CD14-positive monocyte (primary cell): ENCODE results near the gene HECW1. TPM values are rescaled to one million over a fixed set of nuclear protein-coding genes. Genes with fewer than 3 reads are reported as not detected.

Source experiments
- DNase-seq, 3 donors: peaks; one replicate each; pipeline ENCODE4 v3.0.0-alpha.2; 2011 to 2022
- H2AFZ ChIP-seq: 2 replicates; pipeline ENCODE4 v1.6.0; 2012; ENCODE audit warnings: mild to moderate bottlenecking, low read depth, low read length, inconsistent platforms; ENCODE audit not compliant: insufficient read depth, poor library complexity, severe bottlenecking
- H3K27ac ChIP-seq, 2 donors: 1 replicate in 1 of 2; 2 replicates in 1 of 2; pipeline ENCODE4 v1.5.1; 2012 to 2013; ENCODE audit warnings: low read length in 2 of 2, control low read depth in 1 of 2, inconsistent platforms in 1 of 2, low read depth in 1 of 2, mild to moderate bottlenecking in 1 of 2
- H3K27me3 ChIP-seq, 2 donors: one replicate each; pipeline versions ENCODE4 v1.6.0 to v1.6.1; 2011 to 2013; ENCODE audit warnings: low read length in 2 of 2; ENCODE audit not compliant: control insufficient read depth in 2 of 2, insufficient read depth in 2 of 2
- H3K36me3 ChIP-seq, 2 donors: replicated peaks in 1 of 2; 1 replicate in 1 of 2; 2 replicates in 1 of 2; pipeline versions ENCODE4 v1.5.1 to v1.6.1; 2012 to 2013; ENCODE audit warnings: low read length in 2 of 2, control low read depth in 1 of 2, inconsistent platforms in 1 of 2, mild to moderate bottlenecking in 1 of 2; ENCODE audit not compliant: insufficient read depth in 2 of 2, control insufficient read depth in 1 of 2
- H3K4me1 ChIP-seq, 2 donors: 1 replicate in 1 of 2; 2 replicates in 1 of 2; pipeline versions ENCODE4 v1.5.1 to v1.6.1; 2012 to 2013; ENCODE audit warnings: low read length in 2 of 2, control low read depth in 1 of 2, inconsistent platforms in 1 of 2, mild to moderate bottlenecking in 1 of 2, moderate library complexity in 1 of 2; ENCODE audit not compliant: insufficient read depth in 2 of 2, control insufficient read depth in 1 of 2
- H3K4me2 ChIP-seq: replicated peaks from 2 replicates; pipeline ENCODE3; 2012; ENCODE audit warnings: low read length, moderate library complexity, mild to moderate bottlenecking; ENCODE audit not compliant: poor library complexity, severe bottlenecking; ENCODE audit errors: extremely low read depth
- H3K4me3 ChIP-seq, 3 experiments: fragments of 200-600 bp in 1 of 3; sonication (generic) in 1 of 3; replicated peaks in 1 of 3; 1 replicate in 2 of 3; 2 replicates in 1 of 3; pipeline ENCODE4 v1.5.1; 2011 to 2013; ENCODE audit warnings: low read length in 3 of 3, mild to moderate bottlenecking in 3 of 3, control low read depth in 2 of 3, low read depth in 2 of 3, inconsistent platforms in 1 of 3, moderate library complexity in 1 of 3
- H3K79me2 ChIP-seq: 2 replicates; pipeline ENCODE4 v1.6.0; 2012; ENCODE audit warnings: mild to moderate bottlenecking, control low read depth, inconsistent platforms, low read length, moderate library complexity; ENCODE audit not compliant: insufficient read depth
- H3K9ac ChIP-seq: 2 replicates; pipeline ENCODE4 v1.6.0; 2017; ENCODE audit warnings: low read length, mild to moderate bottlenecking; ENCODE audit not compliant: insufficient read depth, poor library complexity, severe bottlenecking
- H3K9me3 ChIP-seq, 2 donors: replicated peaks in 1 of 2; 1 replicate in 1 of 2; 2 replicates in 1 of 2; pipeline versions ENCODE4 v1.5.1 to v1.6.1; 2012 to 2013; ENCODE audit warnings: low read length in 2 of 2, control low read depth in 1 of 2; ENCODE audit not compliant: control insufficient read depth in 1 of 2, insufficient read depth in 1 of 2
- H4K20me1 ChIP-seq: 2 replicates; pipeline ENCODE4 v1.6.0; 2012; ENCODE audit warnings: mild to moderate bottlenecking, low read length, control low read depth, moderate library complexity; ENCODE audit not compliant: insufficient read depth
- H3K27ac Mint-ChIP-seq, 7 donors: one replicate each; pipeline ENCODE4 v1.8.0; 2020; ENCODE audit warnings: mild to moderate bottlenecking in 7 of 7, mixed read lengths in 7 of 7, moderate library complexity in 6 of 7, inconsistent platforms in 2 of 7
- H3K27me3 Mint-ChIP-seq, 3 donors: one replicate each; pipeline ENCODE4 v1.8.0; 2021 to 2022; ENCODE audit warnings: low read depth in 3 of 3, mild to moderate bottlenecking in 3 of 3, mixed read lengths in 3 of 3, moderate library complexity in 3 of 3, inconsistent platforms in 1 of 3
- H3K36me3 Mint-ChIP-seq, 2 donors: one replicate each; pipeline ENCODE4 v1.8.0; 2020; ENCODE audit warnings: mixed read lengths in 2 of 2, inconsistent platforms in 1 of 2, mild to moderate bottlenecking in 1 of 2
- H3K4me1 Mint-ChIP-seq: one replicate; pipeline ENCODE4 v1.8.0; 2020; ENCODE audit warnings: mild to moderate bottlenecking, mixed read lengths
- H3K4me3 Mint-ChIP-seq, 2 donors: one replicate each; pipeline ENCODE4 v1.8.0; 2020; ENCODE audit warnings: mild to moderate bottlenecking in 2 of 2, mixed read lengths in 2 of 2, moderate library complexity in 1 of 2
- H3K9me3 Mint-ChIP-seq, 7 donors: one replicate each; pipeline ENCODE4 v1.8.0; 2020 to 2022; ENCODE audit warnings: mixed read lengths in 7 of 7, mild to moderate bottlenecking in 6 of 7, moderate library complexity in 6 of 7, inconsistent platforms in 2 of 7
- WGBS: methylation state at CpG from one replicate; pipeline ENCODE4 v1.1.5; 2013; ENCODE audit warnings: missing lambda C conversion rate; ENCODE audit not compliant: insufficient coverage; 5-methylcytosine and 5-hydroxymethylcytosine counted together
- intact Hi-C, 2 donors: fragments of 100-400 bp; cut with micrococcal nuclease; formaldehyde crosslinking; loops; one replicate each; pipeline versions ENCODE4 v1.15.0 to v1.15.1; 2023
- polyA plus RNA-seq, 3 donors: library from polyadenylated mRNA; depleted of rRNA in 1 of 3; unstranded in 2 of 3; stranded (reverse) in 1 of 3; fragments of 300-500 nt in 2 of 3; fragments of >200 nt in 1 of 3; fragmentation: Illumina TruSeq in 2 of 3; gene quantifications; 1 replicate in 2 of 3; 2 replicates in 1 of 3; pipeline ENCODE4 v1.2.3, GENCODE V29; 2012 to 2021
- TF ChIP-seq, protein P1 (sequence below): fragments of 200-600 bp; IDR thresholded peaks from one replicate; pipeline ENCODE4 v1.8.0; 2022; ENCODE audit warnings: antibody characterized with exemption, mild to moderate bottlenecking

The HECW1 gene
- polyA plus RNA-seq, 3 donors = not detected

DNA sequence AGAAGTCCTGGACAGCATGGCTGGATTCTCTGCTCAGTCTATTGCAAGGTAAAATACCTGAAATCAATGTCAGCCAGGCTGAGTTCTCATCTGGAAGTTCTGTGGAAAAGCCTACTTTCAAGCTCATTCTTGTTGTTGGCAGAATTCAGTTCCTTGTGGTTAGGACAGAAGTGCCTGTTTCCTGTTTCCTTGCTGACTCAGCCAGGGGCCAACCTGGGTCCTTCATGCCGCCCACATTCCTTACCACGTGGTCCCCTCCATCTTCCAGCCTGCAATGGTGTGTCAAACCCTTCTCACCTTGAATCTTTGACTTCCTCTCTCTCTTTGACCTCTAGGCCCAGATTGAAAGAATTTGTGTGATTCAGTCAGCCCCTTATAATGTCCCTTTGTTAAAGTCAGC, 273.4 kb downstream of the HECW1 start:
- H3K9me3 ChIP-seq = peaks cover 0 to 7% of the 10 kb centered on the region in 2 donors
- TF ChIP-seq, protein P1, sequence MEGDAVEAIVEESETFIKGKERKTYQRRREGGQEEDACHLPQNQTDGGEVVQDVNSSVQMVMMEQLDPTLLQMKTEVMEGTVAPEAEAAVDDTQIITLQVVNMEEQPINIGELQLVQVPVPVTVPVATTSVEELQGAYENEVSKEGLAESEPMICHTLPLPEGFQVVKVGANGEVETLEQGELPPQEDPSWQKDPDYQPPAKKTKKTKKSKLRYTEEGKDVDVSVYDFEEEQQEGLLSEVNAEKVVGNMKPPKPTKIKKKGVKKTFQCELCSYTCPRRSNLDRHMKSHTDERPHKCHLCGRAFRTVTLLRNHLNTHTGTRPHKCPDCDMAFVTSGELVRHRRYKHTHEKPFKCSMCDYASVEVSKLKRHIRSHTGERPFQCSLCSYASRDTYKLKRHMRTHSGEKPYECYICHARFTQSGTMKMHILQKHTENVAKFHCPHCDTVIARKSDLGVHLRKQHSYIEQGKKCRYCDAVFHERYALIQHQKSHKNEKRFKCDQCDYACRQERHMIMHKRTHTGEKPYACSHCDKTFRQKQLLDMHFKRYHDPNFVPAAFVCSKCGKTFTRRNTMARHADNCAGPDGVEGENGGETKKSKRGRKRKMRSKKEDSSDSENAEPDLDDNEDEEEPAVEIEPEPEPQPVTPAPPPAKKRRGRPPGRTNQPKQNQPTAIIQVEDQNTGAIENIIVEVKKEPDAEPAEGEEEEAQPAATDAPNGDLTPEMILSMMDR = no peak
- Mint-ChIP-seq H3K9me3 (peaks cover 4 to 33% (median 15%) of the 10 kb centered on the region in 7 donors), H3K36me3 (no peaks in the 10 kb centered on the region), H3K4me3 (no peak overlapping the region), H3K27me3 (peaks cover 0 to 7% (median 2%) of the 10 kb centered on the region in 3 donors), H3K4me1 (no peaks in the 10 kb centered on the region), H3K27ac (no peak overlapping the region)
- H3K36me3 ChIP-seq = no peaks in the 10 kb centered on the region
- H3K4me1 ChIP-seq = no peaks in the 10 kb centered on the region
- H4K20me1 ChIP-seq = no peaks in the 10 kb centered on the region
- no peaks in the 10 kb centered on the region for H3K27me3 ChIP-seq
- no peak overlapping the region for H2AFZ ChIP-seq
- no peaks in the 10 kb centered on the region for H3K79me2 ChIP-seq
- intact Hi-C loops = no loop called here
- 0% methylated on average over 2 of the region's 2 CpGs for WGBS
- no peak overlapping the region for H3K9ac ChIP-seq
- no peak overlapping the region for H3K4me2 ChIP-seq
- DNase-seq = no peak
- H3K4me3 ChIP-seq = no peak overlapping the region
- no peak overlapping the region for H3K27ac ChIP-seq

DNA sequence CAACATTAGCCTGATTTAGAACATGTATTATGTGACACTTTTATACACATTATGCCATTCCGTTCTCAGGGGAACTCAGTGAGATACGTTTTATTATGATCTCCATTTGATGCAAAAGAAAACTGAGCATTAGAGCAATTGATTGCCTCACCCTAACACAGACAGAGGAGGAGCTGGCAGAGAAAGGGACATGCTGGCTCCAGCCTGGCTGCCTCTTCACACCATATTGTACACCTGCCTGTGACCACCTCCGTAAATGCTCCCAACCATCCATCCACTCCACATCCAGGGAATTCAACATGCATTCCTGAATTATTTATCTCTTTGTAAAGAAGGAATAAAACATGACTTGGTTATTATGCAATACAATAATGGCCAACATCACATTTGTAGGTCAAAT, 275.5 kb downstream of the HECW1 start:
- Histone ChIP-seq H3K4me3 (no peak overlapping the region), H3K27me3 (no peaks in the 10 kb centered on the region), H3K27ac (no peak overlapping the region), H4K20me1 (no peaks in the 10 kb centered on the region), H2AFZ (no peak overlapping the region), H3K79me2 (no peaks in the 10 kb centered on the region), H3K9ac (no peak overlapping the region), H3K36me3 (no peaks in the 10 kb centered on the region), H3K4me1 (no peaks in the 10 kb centered on the region), H3K9me3 (peaks cover 0 to 7% of the 10 kb centered on the region in 2 donors), H3K4me2 (no peak overlapping the region)
- WGBS = 93% methylated on average over 2 of the region's 3 CpGs
- Mint-ChIP-seq H3K9me3 (peaks cover 4 to 26% (median 13%) of the 10 kb centered on the region in 7 donors), H3K4me3 (no peak overlapping the region), H3K4me1 (no peaks in the 10 kb centered on the region), H3K27me3 (peaks cover 0 to 7% (median 0%) of the 10 kb centered on the region in 3 donors), H3K36me3 (no peaks in the 10 kb centered on the region), H3K27ac (no peak overlapping the region)
- TF ChIP-seq, protein P1 = no peak
- no peak for DNase-seq
- intact Hi-C loops = no loop called here
